ENCODE results near the gene IPO4. TPM values are rescaled to one million over a fixed set of nuclear protein-coding genes. Genes with fewer than 3 reads are reported as not detected.

IPO4 gene
- total and polyA plus RNA-seq, 2 of the 4 experiments (the other 2 are of a cell fraction) = 37.6 to 39.4 TPM

GRCh38 chr14:24162093-24162492 lies 26.5 kb downstream of the IPO4 start:
- peak overlapping the region; percentile 88 for H3K9ac ChIP-seq (ENCODE audit: low read depth, low read length)
- peak overlapping the region; percentile 34; the same call in 1 of the 2 replicates for H3K56ac ChIP-seq (ENCODE audit: extremely low read depth, insufficient read depth, low read length)
- H2AK5ac ChIP-seq (ENCODE audit: low read depth, low read length) = peak overlapping the region; percentile 85
- ATAC-seq (ENCODE audit: low read depth) = no peak
- ChIA-PET CTCF (interaction anchor here (1.3 kb wide), 1 partner anchor 48 kb away, joined by 4 read pairs; the partner anchor contains the start of genes DCAF11 and NRL), POLR2A (ENCODE audit: unreplicated experiment) (no interaction called here)
- no peak overlapping the region for H2BK15ac ChIP-seq (ENCODE audit: low read depth, low read length)
- BruUV-seq (replicated peaks) = no TSS peak
- 31% methylated on average over 3 of the region's 8 CpGs; no CpG with 5 or more reads in 1 of the 2 experiments for WGBS, 2 experiments (ENCODE audit: extremely low coverage in 2 of 2, insufficient read length in 1 of 2)
- peaks cover 7% of the 10 kb centered on the region for H3K9me1 ChIP-seq (ENCODE audit: insufficient read depth, low read length)
- no peak overlapping the region for H3K18ac ChIP-seq (ENCODE audit: low read depth, low read length)
- peaks cover 66% of the 10 kb centered on the region for H3K36me3 ChIP-seq (ENCODE audit: control insufficient read depth, insufficient read depth, low read length)
- H3K23ac ChIP-seq (ENCODE audit: low read depth, low read length) = peak overlapping the region; percentile 93
- no peak for TF ChIP-seq MXI1 (IDR thresholded peaks at IDR 0.05; ENCODE audit: borderline replicate concordance, low read depth, low read length)
- TF ChIP-seq CEBPB (IDR thresholded peaks at IDR 0.05; ENCODE audit: low read depth, low read length) = no peak
- TF ChIP-seq BHLHE40 (IDR thresholded peaks at IDR 0.05; ENCODE audit: low read depth, low read length) = no peak
- no peak for TF ChIP-seq SMC3 (IDR thresholded peaks at IDR 0.05; ENCODE audit: low read depth, low read length)
- TF ChIP-seq FOS (IDR thresholded peaks at IDR 0.05; ENCODE audit: low read depth, low read length) = no peak
- H4K20me1 ChIP-seq (ENCODE audit: insufficient read depth, low read length) = no peaks in the 10 kb centered on the region
- H4K8ac ChIP-seq (ENCODE audit: low read depth in 2 of 2, low read length in 2 of 2) = peak overlapping the region; percentile 38 to 95; a peak in 3 of 4 replicates
- intact Hi-C loops (cut with micrococcal nuclease) = no loop called here
- peak overlapping the region; percentile 53 for H2AFZ ChIP-seq (replicated peaks; ENCODE audit: low read length, poor library complexity)
- H2BK5ac ChIP-seq (ENCODE audit: low read depth, low read length, poor library complexity, severe bottlenecking) = peak overlapping the region; percentile 80
- peaks cover 7% of the 10 kb centered on the region for H3K4me1 ChIP-seq (ENCODE audit: control insufficient read depth, insufficient read depth, low read length)
- H3K27me3 ChIP-seq (ENCODE audit: control insufficient read depth, insufficient read depth, low read length) = no peaks in the 10 kb centered on the region
- peak overlapping the region; percentile 81 for H3K4me2 ChIP-seq (ENCODE audit: low read depth, low read length)
- H3K4ac ChIP-seq (ENCODE audit: low read depth, low read length) = peak overlapping the region; percentile 95
- no peak overlapping the region for H2BK20ac ChIP-seq (ENCODE audit: low read depth, low read length)
- H4K5ac ChIP-seq (ENCODE audit: low read depth, low read length) = peak overlapping the region; percentile 78
- no peaks in the 10 kb centered on the region for H3K9me3 ChIP-seq (ENCODE audit: control insufficient read depth, insufficient read depth, low read length)
- H2AK9ac ChIP-seq (replicated peaks; ENCODE audit: low read depth, low read length, poor library complexity) = peak overlapping the region; percentile 99
- H3K4me3 ChIP-seq (ENCODE audit: insufficient read depth, low read depth, low read length) = peak overlapping the region; percentile 57
- in situ Hi-C loops (cut with MboI; ENCODE audit: low sequenced_read_pairs) = no loop called here
- peaks cover 12 to 40% of the 10 kb centered on the region in 2 experiments; a peak in 3 of 4 replicates for H3K79me1 ChIP-seq (ENCODE audit: low read depth in 1 of 2, low read length in 2 of 2)
- peak overlapping the region; percentile 60; the same call in 1 of the 2 replicates for H4K91ac ChIP-seq (ENCODE audit: insufficient read depth, low read depth, low read length)
- dilution Hi-C loops (cut with HindIII; ENCODE audit: low sequenced_read_pairs, unreplicated experiment) = no loop called here
- H3K27ac ChIP-seq (ENCODE audit: insufficient read depth, low read length) = peak overlapping the region; percentile 32; the same call in 1 of the 2 replicates
- peak overlapping the region; percentile 96 for H3K14ac ChIP-seq (replicated peaks; ENCODE audit: low read depth, low read length)
- peak; percentile 75 for DNase-seq
- H2BK120ac ChIP-seq (ENCODE audit: low read depth, low read length) = 0 out of 2 replicates have a peak overlapping the region, but pooled peaks have one; percentile 49
